Muscle of leg (tissue), 11 donors: ENCODE results near the gene MPRIP. TPM values are rescaled to one million over a fixed set of nuclear protein-coding genes. Genes with fewer than 3 reads are reported as not detected.

Experiments used
- DNase-seq: peaks from one replicate; pipeline ENCODE4 v3.0.0; 2013
- H3K27ac ChIP-seq: one replicate; pipeline ENCODE4 v1.5.1; 2013; ENCODE audit warnings: mild to moderate bottlenecking, low read length, control low read depth
- H3K27me3 ChIP-seq: one replicate; pipeline ENCODE4 v1.6.1; 2013; ENCODE audit warnings: low read length; ENCODE audit not compliant: control insufficient read depth, insufficient read depth
- H3K36me3 ChIP-seq: one replicate; pipeline ENCODE4 v1.6.1; 2013; ENCODE audit warnings: low read length; ENCODE audit not compliant: control insufficient read depth, insufficient read depth
- H3K4me1 ChIP-seq: one replicate; pipeline ENCODE4 v1.6.1; 2013; ENCODE audit warnings: low read length; ENCODE audit not compliant: control insufficient read depth, insufficient read depth
- H3K4me3 ChIP-seq: one replicate; pipeline ENCODE4 v1.5.1; 2013; ENCODE audit warnings: low read length, control low read depth
- H3K9me3 ChIP-seq: replicated peaks from 2 replicates; pipeline ENCODE4 v1.6.1; 2013; ENCODE audit warnings: low read depth, low read length; ENCODE audit not compliant: control insufficient read depth
- WGBS: methylation state at CpG from one replicate; pipeline ENCODE4 v1.1.5; 2013; ENCODE audit warnings: missing lambda C conversion rate; ENCODE audit not compliant: insufficient coverage; 5-methylcytosine and 5-hydroxymethylcytosine counted together
- polyA plus RNA-seq, 8 donors: library from polyadenylated mRNA; unstranded; fragments of 120-200 nt; gene quantifications; one replicate each; pipeline versions ENCODE4 v1.2.1 to v1.2.3, GENCODE V29; 2013; ENCODE audit warnings: inconsistent platforms in 1 of 8, low replicate concordance in 1 of 8; ENCODE audit not compliant: insufficient read length in 8 of 8, insufficient read depth in 1 of 8
- total RNA-seq: library from RNA; stranded (reverse); fragments of 120-200 nt; gene quantifications from one replicate; pipeline ENCODE4 v1.2.4, GENCODE V29; 2013

Gene MPRIP
- total and polyA plus RNA-seq, 9 donors: 144 to 211 (median 198) TPM

DNA sequence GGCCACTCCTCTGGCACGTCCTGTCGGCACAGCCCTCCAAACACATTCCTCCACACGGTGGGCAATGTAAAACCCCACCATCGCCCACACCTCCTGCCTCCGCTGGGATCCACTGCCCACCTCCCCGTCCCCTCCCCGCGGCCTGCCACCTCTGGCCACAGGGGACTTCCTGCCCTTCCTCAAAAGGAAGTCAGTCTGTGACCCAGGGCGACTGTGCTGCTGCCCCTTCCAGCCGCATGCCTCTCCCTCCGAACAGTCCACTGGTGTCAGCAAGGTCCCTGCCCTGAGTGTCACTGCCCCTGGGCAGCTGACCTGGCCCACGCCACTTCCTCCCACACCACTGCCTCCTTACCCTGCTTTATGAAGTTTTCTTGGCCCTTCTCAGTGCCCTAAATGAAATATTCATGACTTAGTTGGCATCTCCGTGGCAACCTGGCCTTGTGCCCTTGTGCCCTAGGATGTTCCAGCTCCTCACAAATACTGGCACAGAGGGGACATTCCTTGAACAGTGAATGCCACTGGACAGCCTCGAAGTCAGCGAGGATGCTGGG lies 161.9 kb downstream of the MPRIP start:
- Histone ChIP-seq H3K27ac (no peak overlapping the region), H3K9me3 (no peaks in the 10 kb centered on the region), H3K27me3 (no peaks in the 10 kb centered on the region), H3K4me1 (peaks cover 25% of the 10 kb centered on the region), H3K4me3 (no peak overlapping the region), H3K36me3 (peaks cover 20% of the 10 kb centered on the region)
- peak; percentile 24 for DNase-seq
- WGBS: 75% methylated on average over 13 of the region's 15 CpGs

DNA sequence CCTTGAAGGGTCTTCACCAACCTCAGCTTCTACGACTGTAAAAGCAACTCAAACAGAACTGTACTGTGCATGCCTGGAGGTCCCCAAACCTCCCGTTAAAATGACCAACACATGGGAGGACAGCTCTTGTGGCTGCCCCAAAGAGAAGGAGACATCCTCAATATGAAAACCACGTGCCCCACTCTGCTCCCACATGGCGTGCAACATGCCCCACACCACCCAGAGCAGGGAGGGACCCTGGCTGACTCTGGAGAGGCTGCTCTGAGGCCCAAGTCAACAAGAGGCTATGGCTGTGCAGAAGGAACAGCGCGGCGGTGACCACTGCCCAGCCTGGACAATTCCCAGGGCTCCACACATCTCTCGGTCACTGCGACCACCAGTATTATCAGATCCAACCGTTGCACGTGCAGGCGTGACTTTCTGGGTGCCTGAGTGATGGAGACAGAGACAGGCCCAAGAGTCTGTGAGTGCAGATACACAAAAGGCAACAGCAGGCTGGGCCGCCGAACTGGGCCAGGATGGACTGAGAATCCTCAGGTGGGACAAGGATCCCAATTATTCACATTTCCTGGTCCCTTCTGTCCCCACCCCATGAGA lies 162.5 kb downstream of the MPRIP start:
- Histone ChIP-seq H3K4me3 (peak overlapping the region; percentile 57), H3K27ac (no peak overlapping the region)
- WGBS: 61% methylated on average over 9 of the region's 14 CpGs

DNA sequence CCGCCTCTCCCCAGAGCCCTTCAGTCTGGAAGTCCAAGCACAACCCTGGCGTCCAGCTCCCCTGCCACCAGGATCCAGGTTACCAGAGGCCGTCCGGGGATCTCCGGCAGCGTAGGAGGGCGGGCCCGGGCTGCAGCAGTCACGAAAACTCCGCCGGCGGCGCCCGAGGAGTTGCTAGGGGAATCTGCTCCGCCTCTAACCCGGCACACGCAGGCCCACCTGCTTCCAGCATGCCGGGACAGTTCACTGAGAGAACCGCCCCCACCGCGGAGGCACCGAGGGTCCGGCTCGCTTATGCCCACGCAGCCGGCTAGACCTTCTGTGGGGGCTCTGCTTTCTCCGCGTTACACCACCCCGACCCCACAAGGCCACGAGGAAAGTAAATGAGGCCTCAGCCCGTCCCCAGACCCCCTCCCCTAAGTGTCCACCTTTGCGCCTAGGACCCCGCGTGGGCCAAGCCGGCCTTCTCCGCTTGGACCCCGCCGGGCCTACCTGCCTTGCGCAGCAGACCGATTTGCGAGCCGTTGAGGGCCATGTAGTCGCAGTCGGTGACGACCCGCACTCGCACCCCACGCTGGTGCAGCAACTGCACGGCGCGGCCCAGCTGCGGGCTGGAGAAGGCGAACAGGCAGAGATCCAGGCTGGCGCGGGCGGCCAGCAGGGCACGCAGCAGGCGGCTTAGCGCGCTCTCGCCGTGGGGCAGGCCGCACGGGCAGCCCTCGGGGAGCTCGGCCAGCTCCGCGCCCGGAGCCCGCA lies 163.3 kb downstream of the MPRIP start:
- Histone ChIP-seq H3K4me3 (peak overlapping the region; percentile 57), H3K36me3 (peaks cover 21% of the 10 kb centered on the region), H3K27me3 (no peaks in the 10 kb centered on the region), H3K9me3 (no peaks in the 10 kb centered on the region), H3K4me1 (peaks cover 25% of the 10 kb centered on the region), H3K27ac (peak overlapping the region; percentile 69)
- peak; percentile 65 for DNase-seq
- 3% methylated on average over 70 of the region's 70 CpGs for WGBS

More for the DNA sequence above, 162.5 kb downstream of the MPRIP start:
- no peak for DNase-seq
- Histone ChIP-seq H3K36me3 (peaks cover 20% of the 10 kb centered on the region), H3K9me3 (no peaks in the 10 kb centered on the region), H3K27me3 (no peaks in the 10 kb centered on the region), H3K4me1 (peaks cover 25% of the 10 kb centered on the region)

DNA sequence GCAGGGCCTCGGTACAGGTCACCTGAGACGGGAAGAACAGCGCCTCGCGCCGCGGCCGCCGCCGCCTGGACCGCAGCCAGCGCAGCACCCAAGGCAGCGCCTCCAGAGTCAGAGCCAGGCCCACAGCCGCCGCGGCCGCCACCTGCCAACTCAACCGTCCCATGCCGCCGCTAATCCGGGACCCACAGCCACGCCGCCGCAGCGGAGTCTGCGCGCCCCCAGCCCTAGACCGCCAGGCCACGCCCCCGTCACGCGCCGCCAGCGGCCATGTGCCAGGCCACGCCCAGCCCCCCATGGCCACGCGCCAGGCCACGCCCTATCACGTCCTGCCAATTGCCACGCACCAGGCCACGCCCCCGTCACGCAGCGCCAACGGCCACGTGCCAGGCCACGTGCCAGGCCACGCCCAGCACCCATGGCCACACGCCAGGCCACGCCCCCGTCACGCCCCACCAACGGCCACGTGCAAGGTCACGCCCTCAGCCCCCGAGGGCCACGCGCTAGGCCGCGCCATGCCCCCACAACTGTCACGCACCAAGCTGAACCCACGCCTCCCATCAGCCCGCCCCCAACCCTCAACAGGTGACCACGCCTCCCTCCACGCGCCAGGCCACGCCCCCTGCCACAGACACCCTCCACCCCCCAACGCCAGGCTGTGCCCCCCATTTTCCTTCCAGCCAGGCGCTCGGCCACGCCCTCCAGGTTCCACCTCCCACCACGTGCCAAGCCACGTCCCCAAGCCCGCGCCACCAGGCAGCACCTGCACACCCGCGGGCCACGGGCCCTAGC lies 164.1 kb downstream of the MPRIP start, which contains the start of gene PLD6:
Gene PLD6 (minus strand): TSS at position 210 of the 789 bp plus-strand sequence. CDS start 47 bp downstream, at position 163.
- Histone ChIP-seq H3K36me3 (peaks cover 26% of the 10 kb centered on the region), H3K4me1 (peaks cover 25% of the 10 kb centered on the region), H3K9me3 (no peaks in the 10 kb centered on the region), H3K4me3 (peak within 1 kb of the TSS; percentile 57), H3K27me3 (no peaks in the 10 kb centered on the region), H3K27ac (peak within 1 kb of the TSS; percentile 82)
- 23% methylated on average over 75 of the region's 78 CpGs for whole genome bisulfite sequencing
- DNase-seq: peak; percentile 64

DNA sequence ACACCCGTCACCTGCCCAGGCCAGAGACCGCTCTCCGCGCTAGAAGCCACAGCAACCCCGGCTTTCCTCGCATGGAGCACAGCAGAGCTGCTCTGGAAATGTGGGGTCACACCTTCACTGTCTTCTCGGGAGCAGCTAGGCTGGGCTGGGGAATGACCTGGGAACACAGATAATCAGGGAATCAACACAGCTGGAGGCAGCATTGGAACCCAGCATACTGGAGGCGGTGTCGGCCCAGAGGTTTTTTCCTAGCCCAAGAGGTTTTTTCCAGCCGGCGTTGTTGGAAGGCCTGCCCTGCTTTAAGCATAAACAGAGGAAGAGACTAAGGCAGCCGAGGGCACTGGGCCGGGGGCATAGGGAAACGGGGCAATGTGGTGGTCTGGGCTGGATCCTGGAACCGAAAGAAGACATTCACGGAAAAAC lies 164.7 kb downstream of the MPRIP start:
- Histone ChIP-seq H3K27me3 (no peaks in the 10 kb centered on the region), H3K4me1 (peaks cover 24% of the 10 kb centered on the region), H3K4me3 (no peak overlapping the region), H3K36me3 (peaks cover 26% of the 10 kb centered on the region), H3K9me3 (no peaks in the 10 kb centered on the region), H3K27ac (peak overlapping the region; percentile 82)
- peak; percentile 68 for DNase-seq
- 52% methylated on average over 12 of the region's 16 CpGs for WGBS

DNA sequence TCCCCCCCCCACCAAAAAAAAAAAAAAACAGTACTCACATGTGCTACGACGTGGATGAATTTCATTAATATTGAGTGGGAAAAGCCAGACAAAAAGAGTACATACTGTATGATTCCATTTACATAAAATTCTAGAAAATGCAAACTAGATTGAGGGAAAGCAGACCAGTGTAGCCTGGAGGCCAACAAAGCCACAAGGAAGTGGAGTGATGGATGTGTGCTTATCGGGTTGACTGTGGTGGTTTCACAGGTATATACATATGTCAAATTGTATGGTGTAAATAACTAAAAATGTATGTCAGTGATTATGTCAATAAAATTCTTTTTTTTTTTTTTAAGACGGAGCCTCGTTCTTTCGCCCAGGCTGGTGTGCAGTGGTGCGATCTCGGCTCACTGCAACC lies 165.7 kb downstream of the MPRIP start:
- Histone ChIP-seq H3K9me3 (no peaks in the 10 kb centered on the region), H3K27me3 (no peaks in the 10 kb centered on the region), H3K4me1 (peaks cover 22% of the 10 kb centered on the region), H3K36me3 (peaks cover 20% of the 10 kb centered on the region), H3K27ac (no peak overlapping the region), H3K4me3 (no peak overlapping the region)
- WGBS: 93% methylated on average over 4 of the region's 8 CpGs
- no peak for DNase-seq

DNA sequence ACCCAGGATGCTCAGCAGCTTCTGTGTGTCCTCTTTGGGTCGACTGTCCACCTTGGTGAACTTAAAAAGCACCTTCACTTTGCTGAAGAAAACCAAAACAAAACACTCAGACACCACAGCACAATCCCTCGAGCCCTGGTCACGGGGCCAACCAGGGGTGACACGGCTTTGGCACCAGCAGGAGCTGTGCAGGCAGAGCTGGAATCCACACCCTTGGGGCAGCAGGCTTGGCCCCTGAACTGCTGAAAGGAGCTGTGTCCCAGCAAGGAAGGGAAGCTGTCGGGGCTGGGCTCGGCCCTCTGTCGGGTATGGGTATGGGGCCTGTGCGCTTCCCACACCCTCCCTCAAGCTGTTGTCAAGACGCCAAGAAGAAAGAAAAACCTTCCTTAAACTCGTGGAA lies 171.5 kb downstream of the MPRIP start:
- Histone ChIP-seq H3K9me3 (no peaks in the 10 kb centered on the region), H3K4me1 (no peaks in the 10 kb centered on the region), H3K27ac (no peak overlapping the region), H3K4me3 (no peak overlapping the region), H3K27me3 (no peaks in the 10 kb centered on the region), H3K36me3 (peaks cover 71% of the 10 kb centered on the region)
- WGBS: 74% methylated on average over 6 of the region's 10 CpGs
- DNase-seq: no peak

DNA sequence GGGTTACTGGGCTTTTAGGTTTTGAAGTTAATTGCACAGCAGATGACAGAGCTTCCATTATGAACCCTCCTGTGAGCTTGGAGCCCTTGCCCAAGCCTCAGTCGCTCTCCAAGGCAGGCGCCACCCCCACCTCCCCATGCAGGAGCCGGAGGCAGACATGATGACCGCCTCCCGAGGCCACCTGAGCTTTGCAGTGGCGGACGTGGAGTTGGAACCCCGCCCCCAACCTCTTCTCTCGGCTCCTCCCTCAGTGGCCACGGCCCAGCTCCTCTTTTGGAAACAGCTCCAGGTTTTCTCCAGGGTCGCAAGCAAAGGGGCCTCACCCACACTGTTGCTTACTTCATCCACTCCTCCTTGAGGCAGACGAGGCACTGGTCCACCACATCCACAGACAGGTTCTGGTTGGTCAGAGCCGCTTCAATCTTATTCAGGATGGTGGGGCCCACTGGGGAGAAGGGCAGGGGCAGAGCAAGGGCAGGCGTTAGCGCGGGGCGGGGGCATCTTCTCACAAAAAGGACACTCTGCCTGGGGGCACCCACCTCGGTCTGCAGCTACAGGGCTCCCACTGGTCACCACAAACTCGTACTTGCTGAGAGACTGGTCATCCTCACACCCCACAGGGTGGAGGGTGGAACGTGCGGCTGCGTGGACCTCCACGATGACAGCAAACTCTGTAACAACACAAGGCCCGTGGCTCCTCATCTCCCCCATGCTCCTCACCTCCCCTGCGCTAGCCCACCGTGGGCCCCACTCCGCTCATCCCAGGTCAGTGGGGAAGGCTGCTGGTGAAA lies 172.6 kb downstream of the MPRIP start:
- Histone ChIP-seq H3K4me3 (no peak overlapping the region), H3K4me1 (no peaks in the 10 kb centered on the region), H3K9me3 (no peaks in the 10 kb centered on the region), H3K36me3 (peaks cover 77% of the 10 kb centered on the region), H3K27ac (no peak overlapping the region), H3K27me3 (no peaks in the 10 kb centered on the region)
- DNase-seq: no peak
- 73% methylated on average over 23 of the region's 27 CpGs for WGBS

DNA sequence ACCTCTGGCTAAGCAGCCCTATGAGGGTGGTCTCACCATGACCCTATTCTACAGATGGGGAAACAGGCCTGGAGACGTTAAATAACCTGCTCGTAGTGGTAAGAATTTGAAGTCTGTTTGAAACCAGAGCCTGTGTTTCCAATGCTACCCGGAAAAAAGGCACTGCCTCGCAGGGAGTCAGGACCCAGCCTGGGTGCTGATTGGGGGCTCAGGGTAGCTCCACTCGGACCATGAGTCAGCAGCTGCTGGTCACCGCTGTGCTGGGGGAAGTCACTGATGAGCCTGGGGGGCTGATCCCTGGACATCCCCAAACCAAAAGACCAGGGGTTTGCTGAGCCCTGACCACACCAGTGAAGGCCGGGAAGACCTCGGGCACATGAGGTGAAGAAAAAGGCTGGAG lies 173.3 kb downstream of the MPRIP start:
- Histone ChIP-seq H3K27ac (no peak overlapping the region), H3K36me3 (peaks cover 83% of the 10 kb centered on the region), H3K4me1 (no peaks in the 10 kb centered on the region), H3K4me3 (no peak overlapping the region), H3K27me3 (no peaks in the 10 kb centered on the region), H3K9me3 (no peaks in the 10 kb centered on the region)
- no peak for DNase-seq
- WGBS: 84% methylated on average over 3 of the region's 8 CpGs
